GM18861 (cell line): ENCODE data around the gene ARID1B.

ENCODE experiments used
- ATAC-seq: cut with Tn5 transposase; IDR thresholded peaks from one replicate; pipeline ENCODE4 v1.9.1; 2021; ENCODE audit not compliant: unreplicated experiment

The ARID1B gene

DNA sequence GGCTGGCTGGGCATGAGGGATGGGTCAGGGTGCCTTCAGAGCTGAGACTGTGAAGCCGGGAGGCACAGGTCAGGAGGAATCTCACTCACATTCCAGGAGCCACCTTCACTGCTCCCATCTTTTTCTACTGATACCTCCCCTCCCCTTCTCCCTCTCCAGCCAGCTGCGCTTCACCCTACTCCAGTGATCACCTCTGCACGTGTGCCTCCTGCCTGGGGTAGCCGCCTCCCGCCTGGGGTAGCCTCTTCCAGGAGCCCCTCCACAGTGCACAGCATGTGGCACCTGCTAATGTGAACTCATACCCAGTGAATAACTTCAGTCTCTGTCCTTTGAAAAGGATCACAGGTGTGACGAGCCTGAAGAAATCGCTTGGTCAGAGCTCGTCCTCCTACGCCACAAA lies 313.6 kb downstream of the ARID1B start:
- ATAC-seq: no peak

- no peak for ATAC-seq
Observed at GRCh38 chr6:157091243-157091642, 314.1 kb downstream of the ARID1B start.

DNA sequence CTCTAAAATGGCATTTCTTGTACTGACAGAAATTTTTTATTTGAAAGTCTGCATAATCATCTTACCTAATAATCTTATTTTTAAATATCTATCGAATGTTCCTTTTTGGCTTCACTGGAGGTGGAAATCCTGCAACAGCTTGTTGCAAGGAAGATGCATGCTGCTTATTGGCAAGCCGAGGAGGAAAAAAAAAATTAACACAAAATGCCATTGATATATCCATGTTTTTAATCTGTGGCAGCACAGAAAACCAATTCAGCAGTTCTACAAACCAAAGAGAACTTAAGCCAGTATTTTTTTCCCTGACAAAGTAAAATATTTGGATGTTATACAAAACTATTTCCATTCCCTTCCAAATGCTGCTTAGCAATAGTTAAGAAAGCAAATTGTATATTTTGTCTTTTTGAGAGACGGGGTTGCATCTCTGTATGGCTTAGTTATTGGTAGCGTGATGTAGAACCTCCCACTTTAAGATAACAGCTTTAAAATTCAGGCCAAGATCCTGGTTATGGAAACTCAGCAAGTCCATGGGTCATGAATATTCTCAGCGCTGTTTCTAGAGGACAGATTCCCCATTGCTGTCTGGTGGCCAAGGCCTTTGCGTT lies 314.8 kb downstream of the ARID1B start:
- no peak for ATAC-seq

DNA sequence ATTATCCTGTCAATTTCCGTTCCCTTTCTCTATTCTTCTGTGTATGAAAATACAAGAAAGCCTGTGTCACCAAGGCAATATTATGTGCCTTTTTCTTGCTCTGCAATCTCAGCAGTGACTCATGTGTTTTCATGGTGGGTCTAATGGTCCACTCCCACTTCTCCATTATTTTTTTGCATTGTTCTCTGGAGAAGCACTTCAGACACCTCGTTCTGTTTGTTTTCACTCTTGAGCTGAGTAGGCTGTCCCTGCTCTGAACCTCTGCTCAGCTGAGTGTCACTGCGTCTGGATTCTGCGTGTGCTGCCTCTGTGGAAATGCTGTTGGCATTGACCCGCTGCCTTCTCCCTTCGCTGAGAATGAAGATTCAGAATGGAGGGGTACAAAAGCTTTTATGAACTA lies 315.6 kb downstream of the ARID1B start:
- ATAC-seq: no peak

DNA sequence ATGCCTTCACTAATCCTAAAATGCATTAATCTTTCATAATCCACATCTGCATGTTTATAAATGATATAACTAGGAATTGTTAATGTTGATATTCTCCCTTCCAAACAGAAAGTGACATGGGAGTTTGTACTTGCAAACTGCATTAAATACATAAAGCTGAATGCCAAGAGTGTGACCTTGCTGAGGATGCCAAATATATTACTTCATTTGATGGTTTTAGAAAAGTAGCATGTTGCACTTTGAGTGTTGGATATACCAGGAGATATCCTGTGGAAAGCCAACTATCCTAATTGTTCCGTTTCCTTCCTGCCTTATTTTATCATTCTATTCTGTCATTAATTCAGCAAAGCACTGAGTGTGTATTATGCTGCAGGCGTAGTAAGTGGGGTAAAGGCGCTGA lies 316.4 kb downstream of the ARID1B start:
- no peak for ATAC-seq

DNA sequence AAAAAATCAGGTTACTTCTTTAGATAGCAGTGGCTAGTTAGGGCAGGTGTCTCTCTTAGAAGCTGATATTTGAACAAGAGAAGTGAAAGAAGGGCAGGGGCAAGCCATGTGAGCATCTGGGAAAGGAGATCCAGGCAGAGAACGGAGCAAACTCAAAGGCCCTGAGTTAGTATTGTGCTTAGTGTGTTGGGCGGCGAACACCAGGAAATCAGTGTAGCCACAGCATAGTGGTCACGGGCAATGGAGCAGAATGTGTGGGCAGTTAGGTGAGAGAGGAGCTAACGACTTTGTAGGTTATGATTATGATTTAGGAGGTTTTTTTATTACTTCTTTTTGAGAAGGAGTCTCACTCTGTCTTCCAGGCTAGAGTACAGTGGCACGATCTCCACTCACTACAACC lies 316.9 kb downstream of the ARID1B start:
- ATAC-seq: peak; percentile 59

DNA sequence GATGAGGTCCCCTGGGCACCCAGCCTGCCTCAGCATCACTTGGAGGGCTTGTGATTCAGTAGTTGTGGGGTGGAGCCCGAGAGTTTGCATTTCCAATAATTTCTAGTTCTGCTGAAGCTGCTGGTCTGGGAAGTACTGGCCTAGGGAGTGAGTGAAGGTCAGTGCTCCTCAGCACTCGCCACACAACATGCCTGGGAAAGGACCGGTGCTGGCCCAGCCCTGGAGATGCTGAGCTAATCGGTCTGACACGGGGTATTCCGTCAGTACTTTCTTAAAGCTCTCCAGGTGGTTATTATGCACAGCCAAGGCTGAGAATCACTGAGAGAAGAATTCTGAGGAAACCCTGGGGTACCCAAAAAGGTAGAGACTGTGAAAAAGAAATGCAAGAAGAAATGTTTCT lies 317.9 kb downstream of the ARID1B start:
- ATAC-seq: no peak

- no peak for ATAC-seq
Observed at GRCh38 chr6:157095569-157095968, 318.4 kb downstream of the ARID1B start.

DNA sequence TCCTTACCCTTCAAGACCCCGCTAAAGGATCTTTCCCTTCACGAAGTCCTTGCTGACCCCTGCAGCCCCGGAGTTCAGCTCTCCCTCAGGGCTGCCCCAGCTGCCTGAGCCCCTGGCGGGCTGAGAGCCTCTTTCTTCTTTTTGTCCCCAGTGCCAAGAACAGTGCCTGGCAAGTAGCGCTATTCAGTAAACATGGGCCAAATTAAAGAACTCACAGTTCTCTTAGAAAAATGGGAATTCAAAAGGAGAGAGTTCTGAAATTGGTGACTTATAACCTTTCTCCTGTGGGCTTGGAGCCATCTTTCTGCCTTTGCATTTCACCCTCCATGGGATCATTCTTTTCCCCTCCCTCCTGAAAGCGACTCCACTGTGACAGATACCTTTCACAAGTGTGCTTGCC lies 318.9 kb downstream of the ARID1B start:
- ATAC-seq: no peak

GRCh38 chr6:157096522-157096921 lies 319.3 kb downstream of the ARID1B start:
- no peak for ATAC-seq

GRCh38 chr6:157097255-157097955 lies 320.2 kb downstream of the ARID1B start:
- ATAC-seq: no peak

- no peak for ATAC-seq
Observed at GRCh38 chr6:157098999-157099398, 321.8 kb downstream of the ARID1B start.

DNA sequence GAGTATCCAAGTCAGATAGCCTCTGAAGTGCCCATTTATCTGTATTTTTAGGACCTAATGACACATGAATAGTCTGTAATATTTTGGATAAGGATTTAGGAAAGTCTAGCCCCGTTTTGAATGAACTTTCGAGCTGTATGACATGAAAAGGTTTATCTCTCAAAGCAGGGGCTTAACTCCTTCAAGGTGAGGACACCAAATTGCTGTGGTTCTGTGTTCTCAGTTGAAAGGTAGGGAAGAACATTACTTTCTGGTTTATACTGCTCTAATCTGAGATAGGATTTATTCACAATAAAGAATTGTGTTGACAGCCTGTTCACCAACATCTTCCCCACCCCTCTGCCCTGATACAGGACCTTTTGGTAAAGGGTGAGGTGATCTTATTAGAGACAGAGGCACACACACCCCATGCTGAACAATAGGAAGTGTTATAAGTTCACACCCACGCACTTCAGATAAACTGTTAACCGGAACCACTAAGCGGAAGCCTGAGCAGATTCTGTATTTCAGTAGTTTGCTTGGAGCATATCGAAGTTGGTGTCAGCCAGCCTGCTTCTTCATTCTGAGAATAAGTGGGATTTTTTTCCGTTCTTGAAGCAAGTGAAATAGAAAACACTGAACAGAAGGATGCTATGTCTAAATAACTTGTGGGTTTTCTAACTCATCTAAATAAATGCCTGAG lies 322.9 kb downstream of the ARID1B start:
- peak; percentile 99 for ATAC-seq

- no peak for ATAC-seq
Observed at GRCh38 chr6:157101166-157101565, 324.0 kb downstream of the ARID1B start.

GRCh38 chr6:157104803-157105202 lies 327.6 kb downstream of the ARID1B start:
- no peak for ATAC-seq

DNA sequence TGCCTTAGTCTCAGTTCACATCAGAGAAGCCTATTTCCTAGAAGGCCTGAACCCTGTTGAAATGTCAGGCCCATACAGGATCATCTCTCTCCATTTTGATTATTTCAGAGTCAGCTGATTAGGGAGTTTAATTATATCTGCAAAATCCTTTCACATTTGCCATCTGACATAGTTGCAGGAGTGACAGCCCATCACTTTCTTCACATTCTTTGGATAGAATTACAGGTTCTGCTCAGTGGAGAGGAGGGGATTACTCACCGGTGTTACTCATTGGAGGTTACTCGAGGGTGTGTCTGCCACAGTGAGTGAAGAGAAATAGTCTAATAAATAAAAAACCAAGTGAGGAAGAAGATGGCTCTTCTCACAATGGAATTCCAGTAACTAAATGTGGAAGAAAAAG lies 329.3 kb downstream of the ARID1B start:
- no peak for ATAC-seq

DNA sequence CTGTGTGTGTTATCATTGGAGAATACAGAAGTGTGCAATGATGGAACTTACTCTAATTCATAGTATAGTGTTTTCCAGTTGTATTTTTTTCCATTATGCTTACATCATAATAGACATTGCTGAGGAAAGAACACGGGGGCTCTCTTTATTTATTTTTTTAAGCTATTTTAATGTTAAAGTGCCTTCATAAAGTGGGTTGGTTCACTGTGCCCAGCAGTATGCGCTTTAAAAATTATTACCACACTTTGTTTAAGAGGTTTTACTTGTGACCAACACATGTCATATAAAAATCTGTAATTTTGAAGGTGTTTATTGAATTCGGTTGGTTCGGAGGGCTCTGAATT lies 330.4 kb downstream of the ARID1B start:
- ATAC-seq: no peak

GRCh38 chr6:157107915-157108651 lies 330.9 kb downstream of the ARID1B start:
- no peak for ATAC-seq

- no peak for ATAC-seq
Observed at GRCh38 chr6:157108923-157109322, 331.7 kb downstream of the ARID1B start.

DNA sequence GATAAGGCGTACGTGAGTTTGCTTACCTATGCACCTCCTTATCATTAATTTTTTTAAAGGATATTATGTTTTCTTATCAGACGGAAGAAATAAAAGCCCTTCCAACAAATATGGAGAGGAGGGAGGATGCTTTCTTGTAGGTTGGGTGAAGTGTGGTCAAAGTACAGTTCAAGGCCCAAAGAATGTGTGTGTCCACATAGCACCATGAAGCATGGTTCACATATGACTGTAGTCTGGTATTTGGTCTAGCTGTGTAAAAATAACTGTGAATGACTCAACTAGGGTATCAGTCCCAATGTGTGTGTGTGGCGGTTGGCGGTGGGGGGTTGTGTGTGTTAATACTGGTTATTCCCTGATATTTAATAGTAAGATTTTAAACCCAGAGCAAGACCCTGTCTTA lies 333.4 kb downstream of the ARID1B start:
- ATAC-seq: no peak

DNA sequence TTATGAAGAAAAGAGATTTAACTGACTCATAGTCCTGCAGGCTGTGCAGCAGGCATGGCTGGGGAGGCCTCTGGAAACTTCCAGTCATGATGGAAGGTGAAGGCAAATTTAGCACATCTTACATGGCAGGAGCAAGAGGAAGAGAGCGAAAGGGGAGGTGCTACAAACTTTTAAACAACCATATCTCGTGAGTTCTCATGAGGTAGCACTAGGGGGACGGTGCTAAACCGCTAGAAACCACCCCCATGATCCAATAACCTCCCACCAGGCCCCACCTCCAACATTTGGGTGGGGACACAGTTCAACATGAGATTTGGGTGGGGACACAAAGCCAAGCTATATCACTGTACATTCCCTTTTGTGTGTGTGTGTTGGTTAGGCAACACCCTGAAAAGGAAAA lies 336.2 kb downstream of the ARID1B start:
- ATAC-seq: no peak

- no peak for ATAC-seq
Observed at GRCh38 chr6:157116426-157116825, 339.2 kb downstream of the ARID1B start.
